Loucy (cell line): ENCODE data around the gene GPC5.

Source experiments
- H2AFZ ChIP-seq: fragments of 200-600 bp; sonication (generic); 2 replicates; pipeline ENCODE4 v1.6.0; 2016; ENCODE audit warnings: antibody characterized with exemption, mild to moderate bottlenecking, low read length, moderate library complexity
- H3F3A ChIP-seq: fragments of 200-600 bp; 2 replicates; pipeline ENCODE4 v1.6.0; 2016; ENCODE audit warnings: antibody characterized with exemption, low read depth, mild to moderate bottlenecking
- H3K27me3 ChIP-seq: fragments of 200-600 bp; sonication (generic); 2 replicates; pipeline ENCODE4 v1.6.1; 2014; ENCODE audit warnings: low read length, mild to moderate bottlenecking; ENCODE audit not compliant: insufficient read depth, poor library complexity, severe bottlenecking
- H3K36me3 ChIP-seq: fragments of 200-600 bp; sonication (generic); 2 replicates; pipeline ENCODE4 v1.6.1; 2016; ENCODE audit warnings: low read length; ENCODE audit not compliant: insufficient read depth
- H3K4me1 ChIP-seq: fragments of 200-600 bp; sonication (generic); 2 replicates; pipeline ENCODE4 v1.5.1; 2014; ENCODE audit warnings: low read length, mild to moderate bottlenecking; ENCODE audit not compliant: insufficient read depth, poor library complexity, severe bottlenecking
- H3K4me2 ChIP-seq: fragments of 200-600 bp; sonication (generic); 2 replicates; pipeline ENCODE4 v1.6.0; 2014; ENCODE audit warnings: antibody characterized with exemption, low read length, low read depth, mild to moderate bottlenecking; ENCODE audit not compliant: poor library complexity, severe bottlenecking
- H3K4me3 ChIP-seq: fragments of 200-600 bp; sonication (generic); 2 replicates; pipeline ENCODE4 v1.5.1; 2014; ENCODE audit warnings: low read length, mild to moderate bottlenecking, mixed read lengths; ENCODE audit not compliant: poor library complexity, severe bottlenecking
- H3K79me2 ChIP-seq: fragments of 200-600 bp; sonication (generic); 2 replicates; pipeline ENCODE4 v1.6.1; 2014; ENCODE audit warnings: low read length; ENCODE audit not compliant: insufficient read depth
- H3K9ac ChIP-seq: fragments of 200-600 bp; sonication (generic); 2 replicates; pipeline ENCODE4 v1.6.0; 2014; ENCODE audit warnings: mild to moderate bottlenecking, low read depth, low read length, moderate library complexity; ENCODE audit not compliant: poor library complexity, severe bottlenecking
- H3K9me2 ChIP-seq: fragments of 200-600 bp; sonication (generic); replicated peaks from 2 replicates; pipeline ENCODE4 v1.6.1; 2016; ENCODE audit warnings: low read depth, low read length, mixed read lengths
- H3K9me3 ChIP-seq: fragments of 200-600 bp; sonication (generic); 2 replicates; pipeline ENCODE4 v1.6.1; 2014; ENCODE audit warnings: mild to moderate bottlenecking, antibody characterized with exemption, low read length, low read depth; ENCODE audit not compliant: insufficient read depth
- H4K20me1 ChIP-seq: fragments of 200-600 bp; sonication (generic); 2 replicates; pipeline ENCODE4 v1.6.0; 2014; ENCODE audit warnings: antibody characterized with exemption, low read length, mild to moderate bottlenecking; ENCODE audit not compliant: insufficient read depth, poor library complexity, severe bottlenecking
- EZH2phosphoT487 ChIP-seq: fragments of 200-600 bp; IDR thresholded peaks from 2 replicates; pipeline ENCODE4 v1.6.1; 2018; ENCODE audit warnings: antibody characterized with exemption, mild to moderate bottlenecking, moderate library complexity, borderline replicate concordance
- TF ChIP-seq, protein P1 (sequence below): fragments of 200-600 bp; sonication (generic); conservative IDR thresholded peaks from 2 replicates; pipeline ENCODE4 v1.5.1; 2014; ENCODE audit warnings: mild to moderate bottlenecking, antibody characterized with exemption, low read length

GPC5 gene

DNA sequence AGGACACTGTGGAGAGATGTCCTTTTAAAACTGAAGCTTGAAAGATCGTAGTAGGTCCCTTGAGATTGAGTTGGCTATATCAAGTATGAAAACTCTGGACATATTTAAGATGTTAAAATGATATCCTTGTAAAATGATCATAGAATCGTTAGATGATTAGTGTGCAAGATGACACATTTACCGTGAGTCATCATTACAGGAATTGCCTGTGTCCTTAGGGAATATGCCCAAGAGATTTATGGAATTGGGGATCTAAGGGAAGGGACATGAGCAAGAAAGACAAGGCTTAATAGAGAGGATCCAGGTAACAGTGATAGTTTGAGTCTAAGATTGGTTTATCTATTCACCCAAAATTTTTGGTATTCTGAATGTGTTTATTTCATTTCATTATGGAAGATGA lies 233.7 kb downstream of the GPC5 start:
- H3K9me3 ChIP-seq = no peaks in the 10 kb centered on the region
- H3K79me2 ChIP-seq = no peaks in the 10 kb centered on the region
- TF ChIP-seq, protein P1, sequence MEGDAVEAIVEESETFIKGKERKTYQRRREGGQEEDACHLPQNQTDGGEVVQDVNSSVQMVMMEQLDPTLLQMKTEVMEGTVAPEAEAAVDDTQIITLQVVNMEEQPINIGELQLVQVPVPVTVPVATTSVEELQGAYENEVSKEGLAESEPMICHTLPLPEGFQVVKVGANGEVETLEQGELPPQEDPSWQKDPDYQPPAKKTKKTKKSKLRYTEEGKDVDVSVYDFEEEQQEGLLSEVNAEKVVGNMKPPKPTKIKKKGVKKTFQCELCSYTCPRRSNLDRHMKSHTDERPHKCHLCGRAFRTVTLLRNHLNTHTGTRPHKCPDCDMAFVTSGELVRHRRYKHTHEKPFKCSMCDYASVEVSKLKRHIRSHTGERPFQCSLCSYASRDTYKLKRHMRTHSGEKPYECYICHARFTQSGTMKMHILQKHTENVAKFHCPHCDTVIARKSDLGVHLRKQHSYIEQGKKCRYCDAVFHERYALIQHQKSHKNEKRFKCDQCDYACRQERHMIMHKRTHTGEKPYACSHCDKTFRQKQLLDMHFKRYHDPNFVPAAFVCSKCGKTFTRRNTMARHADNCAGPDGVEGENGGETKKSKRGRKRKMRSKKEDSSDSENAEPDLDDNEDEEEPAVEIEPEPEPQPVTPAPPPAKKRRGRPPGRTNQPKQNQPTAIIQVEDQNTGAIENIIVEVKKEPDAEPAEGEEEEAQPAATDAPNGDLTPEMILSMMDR = no peak
- TF ChIP-seq EZH2phosphoT487 = no peak
- no peaks in the 10 kb centered on the region for H3K36me3 ChIP-seq
- no peaks in the 10 kb centered on the region for H3K9me2 ChIP-seq
- no peaks in the 10 kb centered on the region for H4K20me1 ChIP-seq
- no peak overlapping the region for H3K4me2 ChIP-seq
- no peaks in the 10 kb centered on the region for H3K27me3 ChIP-seq
- no peak overlapping the region for H2AFZ ChIP-seq
- no peaks in the 10 kb centered on the region for H3K4me1 ChIP-seq
- no peak overlapping the region for H3K4me3 ChIP-seq
- H3K9ac ChIP-seq = no peak overlapping the region
- no peaks in the 10 kb centered on the region for H3F3A ChIP-seq

DNA sequence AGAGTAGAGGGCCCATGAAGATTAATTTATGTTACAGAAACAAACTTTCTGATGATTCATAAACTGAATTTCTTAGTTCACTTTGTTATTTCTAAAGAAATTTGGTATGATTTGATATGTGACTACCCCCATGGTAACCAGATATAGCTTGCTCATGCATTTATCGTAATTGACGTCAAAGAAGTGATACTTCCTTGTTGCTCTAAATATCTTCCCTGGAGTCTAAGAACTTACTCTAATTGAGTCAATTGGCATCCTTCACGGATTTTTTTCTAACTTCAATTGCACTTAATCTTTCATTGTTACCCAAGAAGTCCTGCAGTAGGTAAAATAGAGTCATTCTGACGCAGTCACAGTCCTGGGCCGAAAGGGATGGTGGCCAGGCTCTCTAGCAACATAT lies 240.9 kb downstream of the GPC5 start:
- Histone ChIP-seq H3K9me3 (no peaks in the 10 kb centered on the region), H3K36me3 (no peaks in the 10 kb centered on the region), H3K9ac (no peak overlapping the region), H3K79me2 (no peaks in the 10 kb centered on the region), H3K4me2 (no peak overlapping the region), H3K27me3 (no peaks in the 10 kb centered on the region), H3K4me3 (no peak overlapping the region), H3K9me2 (no peaks in the 10 kb centered on the region), H3K4me1 (no peaks in the 10 kb centered on the region), H4K20me1 (no peaks in the 10 kb centered on the region), H3F3A (no peaks in the 10 kb centered on the region), H2AFZ (no peak overlapping the region)
- no peak for TF ChIP-seq EZH2phosphoT487
- TF ChIP-seq, protein P1 = no peak

DNA sequence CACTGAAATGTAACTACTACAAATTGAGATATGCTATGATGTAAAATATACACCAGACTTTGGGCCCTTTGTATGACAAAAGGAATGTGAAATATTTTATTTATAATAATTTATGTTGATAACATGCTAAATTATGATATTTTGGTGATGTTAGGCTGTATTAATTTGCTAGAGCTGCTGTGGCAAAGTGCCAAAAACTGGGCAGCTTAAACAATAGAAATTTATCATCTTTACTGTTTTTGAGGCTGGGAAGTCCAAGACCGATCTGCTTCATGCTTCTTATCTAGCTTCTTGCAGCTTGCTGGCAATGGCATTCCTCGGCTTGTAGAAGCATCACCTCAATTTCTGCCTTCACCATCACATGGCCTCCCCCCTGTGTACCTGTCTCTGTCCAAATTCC lies 245.0 kb downstream of the GPC5 start:
- Histone ChIP-seq H3K36me3 (no peaks in the 10 kb centered on the region), H4K20me1 (no peaks in the 10 kb centered on the region), H3K27me3 (no peaks in the 10 kb centered on the region), H3K4me1 (no peaks in the 10 kb centered on the region), H3K4me3 (no peak overlapping the region), H2AFZ (no peak overlapping the region), H3K9me2 (no peaks in the 10 kb centered on the region), H3K9me3 (no peaks in the 10 kb centered on the region), H3K9ac (no peak overlapping the region), H3K4me2 (no peak overlapping the region), H3F3A (no peaks in the 10 kb centered on the region), H3K79me2 (no peaks in the 10 kb centered on the region)
- TF ChIP-seq, protein P1 = no peak
- no peak for TF ChIP-seq EZH2phosphoT487
